Measurements from ENCODE around the gene PPFIBP2. TPM values are rescaled to one million over a fixed set of nuclear protein-coding genes. Genes with fewer than 3 reads are reported as not detected.
A peak's percentile ranks its signal among the peaks of the same experiment; 100 is the strongest.

PPFIBP2 gene
- total and polyA plus RNA-seq, 2 donors (not counting 1 experiment from before 2014, with no cell fraction given), result 22.3 to 175 TPM

DNA sequence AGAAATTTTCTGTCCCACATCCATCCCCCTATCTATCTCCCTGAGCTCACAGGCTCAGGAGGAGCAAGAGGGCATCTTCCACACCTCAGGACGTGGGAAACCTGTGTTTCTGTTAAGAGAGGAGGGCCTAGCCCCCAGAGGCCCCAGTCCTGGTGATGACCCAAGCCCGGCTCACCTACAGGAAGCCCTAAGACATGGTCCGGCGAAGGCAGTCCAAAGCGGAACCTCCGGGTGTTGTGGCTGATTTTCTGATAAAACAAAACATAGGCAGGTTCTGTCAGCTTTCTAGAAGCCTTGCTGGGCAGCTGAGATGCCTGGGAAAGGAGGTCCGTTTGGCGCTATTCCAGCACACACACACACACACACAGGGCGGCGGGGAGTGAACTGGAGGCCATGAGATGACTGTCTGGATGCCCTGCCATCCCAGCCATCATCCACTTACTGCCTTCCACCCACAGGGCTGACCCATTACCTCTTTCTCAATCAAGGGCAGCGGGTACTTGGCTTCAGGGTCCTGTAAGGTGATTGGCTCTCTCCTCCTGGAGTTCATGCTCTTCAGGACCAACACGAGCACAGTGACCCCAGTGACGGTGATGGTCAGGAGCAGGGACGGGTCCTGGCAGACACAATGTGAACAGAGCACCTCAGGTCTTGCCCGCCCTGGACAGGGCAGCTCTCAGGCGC is 158.6 kb downstream of the PPFIBP2 start:
- H3K9me3 ChIP-seq (ENCODE audit: control extremely low read depth in 1 of 3, control insufficient read depth in 2 of 3, insufficient read depth in 1 of 3, low read length in 2 of 3), result peaks cover 0 to 5% (median 3%) of the 10 kb centered on the region in 3 donors
- H3K27me3 Mint-ChIP-seq, result peaks cover 27% of the 10 kb centered on the region
- peak overlapping the region; percentile 74 for H3K27ac Mint-ChIP-seq
- H3K27ac ChIP-seq (ENCODE audit: low read length in 2 of 2), result no peak overlapping the region
- H4K20me1 ChIP-seq (ENCODE audit: control insufficient read depth, insufficient read depth, low read length, poor library complexity, severe bottlenecking), result no peaks in the 10 kb centered on the region
- ATAC-seq (ENCODE audit: low read depth) (no peak), DNase-seq (no peak)
- peak overlapping the region; percentile 83 for H3K4me3 Mint-ChIP-seq
- ChIA-PET POLR2A (no interaction called here), CTCF (interaction anchor here (0.8 kb wide), 1 partner anchor 15 kb away, joined by 4 read pairs; no protein-coding TSS in a partner anchor)
- intact Hi-C loops (cut with micrococcal nuclease), result no loop called here
- H3K4me1 ChIP-seq (ENCODE audit: control insufficient read depth in 2 of 2, insufficient read depth in 2 of 2, low read length in 2 of 2), result peaks cover 18 to 22% of the 10 kb centered on the region in 2 donors
- peak overlapping the region; percentile 73 for H2AFZ ChIP-seq (ENCODE audit: insufficient read depth, low read depth, low read length, poor library complexity, severe bottlenecking)
- H3K9me3 Mint-ChIP-seq (ENCODE audit: insufficient read depth), result no peaks in the 10 kb centered on the region
- no peak overlapping the region for H3K4me3 ChIP-seq (ENCODE audit: control extremely low read depth in 1 of 5, extremely low read depth in 1 of 5, insufficient read depth in 1 of 5, low read depth in 2 of 5, low read length in 4 of 5)
- TF ChIP-seq, protein P1, sequence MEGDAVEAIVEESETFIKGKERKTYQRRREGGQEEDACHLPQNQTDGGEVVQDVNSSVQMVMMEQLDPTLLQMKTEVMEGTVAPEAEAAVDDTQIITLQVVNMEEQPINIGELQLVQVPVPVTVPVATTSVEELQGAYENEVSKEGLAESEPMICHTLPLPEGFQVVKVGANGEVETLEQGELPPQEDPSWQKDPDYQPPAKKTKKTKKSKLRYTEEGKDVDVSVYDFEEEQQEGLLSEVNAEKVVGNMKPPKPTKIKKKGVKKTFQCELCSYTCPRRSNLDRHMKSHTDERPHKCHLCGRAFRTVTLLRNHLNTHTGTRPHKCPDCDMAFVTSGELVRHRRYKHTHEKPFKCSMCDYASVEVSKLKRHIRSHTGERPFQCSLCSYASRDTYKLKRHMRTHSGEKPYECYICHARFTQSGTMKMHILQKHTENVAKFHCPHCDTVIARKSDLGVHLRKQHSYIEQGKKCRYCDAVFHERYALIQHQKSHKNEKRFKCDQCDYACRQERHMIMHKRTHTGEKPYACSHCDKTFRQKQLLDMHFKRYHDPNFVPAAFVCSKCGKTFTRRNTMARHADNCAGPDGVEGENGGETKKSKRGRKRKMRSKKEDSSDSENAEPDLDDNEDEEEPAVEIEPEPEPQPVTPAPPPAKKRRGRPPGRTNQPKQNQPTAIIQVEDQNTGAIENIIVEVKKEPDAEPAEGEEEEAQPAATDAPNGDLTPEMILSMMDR (IDR thresholded peaks at IDR 0.05), result no peak
- TF ChIP-seq EZH2 (IDR thresholded peaks at IDR 0.05; ENCODE audit: borderline replicate concordance, insufficient read depth, low read depth, low read length, poor library complexity, severe bottlenecking), result no peak
- no peak overlapping the region for H3K9ac ChIP-seq (ENCODE audit: low read length)
- 79% methylated on average over 6 of the region's 16 CpGs for WGBS (ENCODE audit: insufficient coverage)
- H3K79me2 ChIP-seq (ENCODE audit: control insufficient read depth, insufficient read depth, low read length), result no peaks in the 10 kb centered on the region
- H3K27me3 ChIP-seq (replicated peaks in 1 of 4; ENCODE audit: control extremely low read depth in 1 of 4, control insufficient read depth in 3 of 4, insufficient read depth in 4 of 4, low read length in 3 of 4), result peaks cover 0 to 36% (median 14%) of the 10 kb centered on the region in 4 experiments
- peaks cover 27% of the 10 kb centered on the region for H3K4me1 Mint-ChIP-seq
- H3K36me3 ChIP-seq (replicated peaks in 1 of 2; ENCODE audit: control extremely low read depth in 1 of 2, control insufficient read depth in 1 of 2, extremely low read depth in 1 of 2, insufficient read depth in 2 of 2, low read length in 1 of 2), result no peaks in the 10 kb centered on the region
- H3K4me2 ChIP-seq (replicated peaks; ENCODE audit: low read depth, low read length, poor library complexity, severe bottlenecking), result peak overlapping the region; percentile 88

Data from B cell (primary cell).